Activated CD4-positive, alpha-beta T cell treated with anti-CD3 and anti-CD28 coated beads, Interleukin-2, amount 50 U/mL, for 4 hours (primary cell): ENCODE measurements around the gene SKIC8.

Experiments
- DNase-seq, 2 experiments: peaks; one replicate each; pipeline ENCODE4 v3.0.0-alpha.2; 2020

The SKIC8 gene

GRCh38 chr15:78321786-78322185 lies 22.4 kb upstream of the SKIC8 start:
- DNase-seq = no peak

- no peak for DNase-seq
These were observed 21.7 kb upstream of the SKIC8 start for GRCh38 chr15:78321041-78321570.

GRCh38 chr15:78320183-78320582 lies 20.8 kb upstream of the SKIC8 start:
- DNase-seq = no peak

- no peak for DNase-seq
These were observed 20.2 kb upstream of the SKIC8 start for GRCh38 chr15:78319588-78319987.

GRCh38 chr15:78317145-78317836 lies 17.9 kb upstream of the SKIC8 start:
- no peak for DNase-seq

GRCh38 chr15:78316283-78317083 lies 17.1 kb upstream of the SKIC8 start:
- DNase-seq = no peak

GRCh38 chr15:78315686-78316282 lies 16.4 kb upstream of the SKIC8 start:
- DNase-seq = no peak

- no peak for DNase-seq
These were observed 14.8 kb upstream of the SKIC8 start for GRCh38 chr15:78314181-78314581.

GRCh38 chr15:78313383-78313782 lies 14.0 kb upstream of the SKIC8 start:
- DNase-seq = no peak

- DNase-seq = no peak
These were observed 13.5 kb upstream of the SKIC8 start for GRCh38 chr15:78312957-78313356.

- DNase-seq = no peak
These were observed 13.1 kb upstream of the SKIC8 start for GRCh38 chr15:78312536-78312935.

GRCh38 chr15:78311292-78311691 lies 11.9 kb upstream of the SKIC8 start:
- no peak for DNase-seq

- DNase-seq = peak; percentile 17 to 26
These were observed 9.1 kb upstream of the SKIC8 start for GRCh38 chr15:78308422-78309032.

GRCh38 chr15:78307976-78308375 lies 8.6 kb upstream of the SKIC8 start:
- DNase-seq = no peak

GRCh38 chr15:78306176-78306774 lies 6.9 kb upstream of the SKIC8 start:
- DNase-seq = no peak

- DNase-seq = no peak
These were observed 5.0 kb upstream of the SKIC8 start for GRCh38 chr15:78304216-78305066.

GRCh38 chr15:78302579-78303312 lies 3.3 kb upstream of the SKIC8 start:
- DNase-seq = no peak

- DNase-seq = no peak
These were observed 2.4 kb upstream of the SKIC8 start for GRCh38 chr15:78301828-78302227.

GRCh38 chr15:78301326-78301725 lies 1.9 kb upstream of the SKIC8 start:
- no peak for DNase-seq

- no peak for DNase-seq
These were observed 7.2 kb downstream of the SKIC8 start for GRCh38 chr15:78292219-78292618.

GRCh38 chr15:78291698-78292097 lies 7.7 kb downstream of the SKIC8 start:
- no peak for DNase-seq
